NOMO-1 treated with DMSO at 0.1 percent for 48 hours (cell line): Measurements from ENCODE around the gene LYSMD1.

ENCODE experiments used
- DNase-seq: peaks from one replicate; lab custom pipeline; 2025; ENCODE audit not compliant: unreplicated experiment; lab: John Stamatoyannopoulos, UW

The LYSMD1 gene

GRCh38 chr1:151142411-151143056 is 23.2 kb downstream of the LYSMD1 start:
- DNase-seq = no peak

- DNase-seq = no peak
Observed at GRCh38 chr1:151137789-151138188, 27.9 kb downstream of the LYSMD1 start.

- DNase-seq = no peak
Observed at GRCh38 chr1:151135433-151136385, 30.0 kb downstream of the LYSMD1 start.

GRCh38 chr1:151134991-151135390 is 30.7 kb downstream of the LYSMD1 start:
- no peak for DNase-seq

- no peak for DNase-seq
Observed at GRCh38 chr1:151134396-151134795, 31.3 kb downstream of the LYSMD1 start.

- no peak for DNase-seq
Observed at GRCh38 chr1:151133018-151133806, 32.5 kb downstream of the LYSMD1 start.

GRCh38 chr1:151132335-151133017 is 33.2 kb downstream of the LYSMD1 start:
- DNase-seq = no peak

GRCh38 chr1:151131701-151132334 is 33.9 kb downstream of the LYSMD1 start:
- DNase-seq = no peak

- no peak for DNase-seq
Observed at GRCh38 chr1:151130987-151131586, 34.6 kb downstream of the LYSMD1 start.

GRCh38 chr1:151128800-151129199 is 36.9 kb downstream of the LYSMD1 start:
- no peak for DNase-seq

- DNase-seq = no peak
Observed at GRCh38 chr1:151124763-151125403, 40.8 kb downstream of the LYSMD1 start.

GRCh38 chr1:151113877-151114276 is 51.8 kb downstream of the LYSMD1 start:
- no peak for DNase-seq
